GM10847 (cell line): ENCODE data around the gene GPC6.

Experiments
- POLR2A ChIP-seq: IDR thresholded peaks from 2 replicates; pipeline ENCODE4 v1.6.1; 2011; ENCODE audit not compliant: insufficient read length; ENCODE audit errors: extremely low read depth

The GPC6 gene

DNA sequence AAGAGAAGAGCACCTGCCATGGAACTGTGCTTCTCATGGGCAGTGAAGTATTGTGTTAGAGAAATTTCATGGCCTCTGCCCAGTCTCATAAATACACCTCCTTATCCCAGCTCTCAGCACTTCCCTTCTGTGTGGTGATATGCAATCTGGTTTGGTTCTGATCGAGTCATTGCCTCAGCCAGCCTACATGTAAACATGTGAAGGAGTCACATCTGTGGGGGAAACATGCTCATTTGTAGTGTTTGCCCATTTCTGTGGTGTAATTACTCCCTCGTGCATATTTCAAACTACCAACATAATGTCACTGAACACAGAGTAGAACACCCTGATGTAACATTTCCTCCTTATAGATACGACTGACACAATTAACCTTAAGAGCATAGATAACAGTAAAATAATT is 1069.9 kb downstream of the GPC6 start:
- TF ChIP-seq POLR2A: no peak

DNA sequence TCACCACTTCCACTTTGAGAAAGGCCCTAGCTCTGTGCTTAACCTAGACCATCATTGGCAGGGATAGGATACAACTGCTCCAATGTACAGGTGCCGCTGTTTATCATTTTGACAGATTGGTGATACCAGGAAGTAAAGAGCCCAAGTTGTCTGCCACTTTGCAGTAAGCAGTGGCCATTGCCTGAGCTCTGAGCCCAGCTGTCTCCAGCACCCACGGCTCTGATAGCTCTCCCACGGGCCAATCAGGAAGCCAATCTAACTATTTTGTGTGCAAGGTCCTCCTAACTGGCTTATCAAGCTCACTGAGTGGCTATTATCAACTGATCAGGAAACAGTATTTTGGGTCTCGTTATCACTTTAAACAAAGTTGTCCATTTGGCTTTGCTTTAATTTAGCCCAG is 1071.7 kb downstream of the GPC6 start:
- TF ChIP-seq POLR2A: no peak

DNA sequence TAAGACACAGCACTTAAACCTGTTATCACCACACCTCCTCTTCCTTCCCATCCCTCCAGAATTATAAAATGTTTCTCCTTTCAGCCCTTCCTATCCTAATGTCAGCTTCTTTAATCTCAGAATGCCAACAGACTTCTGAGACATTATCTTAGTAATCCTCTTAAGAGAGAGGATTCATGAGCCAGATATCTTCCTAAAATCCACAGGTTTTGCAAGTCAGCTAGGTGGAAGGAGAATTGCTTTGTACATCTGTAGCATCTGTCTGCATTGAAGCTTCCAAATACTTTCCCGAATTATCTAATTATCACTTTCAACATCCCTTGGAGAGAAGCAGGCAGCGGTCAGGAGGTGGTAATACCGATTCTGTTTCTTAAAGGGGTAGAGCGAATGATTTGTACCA is 1073.8 kb downstream of the GPC6 start:
- no peak for TF ChIP-seq POLR2A

DNA sequence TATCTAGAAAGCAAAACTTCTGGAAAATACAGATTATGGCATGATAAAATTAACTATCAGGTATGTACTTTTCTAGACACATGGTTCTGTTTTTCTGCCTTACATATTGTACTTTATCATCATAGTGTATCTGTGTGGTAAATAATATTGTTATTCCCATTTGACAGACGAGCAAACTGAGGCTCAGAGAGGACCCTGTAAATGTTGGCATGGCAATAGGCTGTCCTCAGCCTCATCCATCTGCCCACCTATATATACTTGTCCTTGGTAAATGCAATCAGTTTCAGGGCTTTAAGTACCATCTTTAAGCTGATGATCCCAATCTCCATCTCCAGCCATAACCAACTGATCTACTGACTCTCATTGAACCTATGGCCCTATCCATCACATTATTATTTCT is 1074.9 kb downstream of the GPC6 start:
- no peak for TF ChIP-seq POLR2A

DNA sequence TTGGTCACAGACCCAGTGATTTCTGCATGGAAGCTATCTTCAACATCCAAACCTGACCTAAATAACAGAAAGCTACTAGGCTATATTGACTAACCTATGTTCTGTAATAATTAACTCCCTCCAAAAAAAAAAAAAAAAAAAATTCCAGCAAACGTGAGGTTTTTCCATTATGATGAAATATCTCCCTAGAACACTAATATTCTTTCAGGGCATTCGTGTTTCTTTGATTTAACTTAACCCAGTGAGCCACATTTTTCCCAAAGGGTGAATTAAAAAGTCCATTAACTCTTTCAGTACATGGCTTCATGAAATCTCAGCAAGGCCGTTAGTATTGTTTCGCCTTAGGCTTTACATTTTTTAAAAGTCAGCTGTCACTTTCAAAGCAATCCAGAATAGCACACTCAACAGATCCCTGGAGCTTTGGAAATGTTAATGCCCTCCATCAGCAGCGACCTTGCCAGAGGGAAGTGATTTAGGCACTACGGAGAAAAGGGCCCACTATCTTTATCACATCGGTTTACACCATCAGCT is 1077.1 kb downstream of the GPC6 start:
- TF ChIP-seq POLR2A: no peak

DNA sequence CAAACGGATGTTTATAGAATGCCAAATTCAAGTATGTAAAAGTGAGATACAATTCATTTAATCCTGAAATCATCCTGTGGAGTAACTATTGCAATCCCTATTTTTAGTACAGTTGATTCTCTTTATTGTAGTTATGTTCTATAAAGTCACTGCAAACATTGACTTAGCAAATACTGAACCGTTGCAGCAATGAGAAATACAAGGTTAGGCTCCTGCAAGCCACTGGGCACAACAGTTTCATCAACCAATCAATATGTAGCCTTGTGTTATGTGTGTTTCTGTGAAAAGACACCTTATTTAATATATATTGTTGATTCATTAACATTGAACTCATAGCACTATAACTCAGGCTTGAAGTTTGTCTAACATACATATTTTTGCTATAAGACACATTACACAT is 1078.4 kb downstream of the GPC6 start:
- no peak for TF ChIP-seq POLR2A

DNA sequence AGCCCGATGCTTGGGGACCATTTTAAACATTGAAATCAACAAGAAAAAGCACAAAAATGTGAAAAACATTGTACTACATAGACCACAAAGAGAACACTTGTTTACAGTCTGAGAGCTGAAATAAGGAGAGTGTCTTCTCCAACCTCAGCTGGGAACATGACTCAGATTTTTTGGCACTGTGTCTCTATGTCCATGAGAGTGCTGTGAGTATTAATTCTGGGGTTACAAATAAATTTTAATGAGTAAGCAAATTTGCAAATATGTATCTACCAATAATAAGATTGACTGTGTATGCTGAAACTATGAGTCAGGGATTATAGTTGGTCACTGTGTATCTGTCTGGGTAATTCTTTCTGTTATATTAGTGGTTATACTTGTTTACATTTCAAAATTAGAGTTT is 1078.9 kb downstream of the GPC6 start:
- TF ChIP-seq POLR2A: no peak

DNA sequence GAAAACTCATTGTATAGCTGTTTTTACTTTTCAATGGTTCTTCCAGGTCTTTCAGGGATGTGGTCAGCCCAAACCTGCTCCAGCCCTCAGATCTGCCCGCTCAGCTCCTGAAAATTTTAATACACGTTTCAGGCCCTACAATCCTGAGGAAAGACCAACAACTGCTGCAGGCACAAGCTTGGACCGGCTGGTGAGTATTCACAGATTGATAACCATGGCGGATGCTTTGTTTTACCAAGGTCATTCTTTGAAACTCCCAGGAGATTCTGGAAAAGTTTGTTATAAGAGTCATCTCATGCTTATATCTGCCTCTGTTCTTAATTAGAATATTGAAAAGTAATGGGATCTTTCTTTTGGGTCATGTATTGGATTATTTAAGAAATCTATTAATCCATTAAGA is 1079.3 kb downstream of the GPC6 start:
- no peak for TF ChIP-seq POLR2A

DNA sequence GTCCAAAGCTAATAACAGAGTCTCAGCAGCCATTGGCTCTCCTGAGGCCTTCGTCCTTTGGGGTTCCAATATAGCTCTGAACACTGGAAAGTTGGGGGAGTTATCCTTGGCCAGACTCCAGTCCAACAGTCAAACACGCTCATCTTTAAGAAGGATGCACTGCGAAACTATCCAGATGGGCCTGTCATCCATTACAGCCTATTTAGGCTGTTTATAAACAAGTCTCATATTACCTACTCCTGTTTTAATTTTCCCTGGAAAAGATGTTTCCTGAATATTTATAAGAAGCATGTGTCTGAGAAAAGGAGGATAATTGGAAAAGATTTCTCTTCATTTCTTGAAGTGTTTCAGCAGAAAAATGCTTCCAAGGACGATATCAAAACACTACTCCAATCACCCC is 1082.2 kb downstream of the GPC6 start:
- no peak for TF ChIP-seq POLR2A

DNA sequence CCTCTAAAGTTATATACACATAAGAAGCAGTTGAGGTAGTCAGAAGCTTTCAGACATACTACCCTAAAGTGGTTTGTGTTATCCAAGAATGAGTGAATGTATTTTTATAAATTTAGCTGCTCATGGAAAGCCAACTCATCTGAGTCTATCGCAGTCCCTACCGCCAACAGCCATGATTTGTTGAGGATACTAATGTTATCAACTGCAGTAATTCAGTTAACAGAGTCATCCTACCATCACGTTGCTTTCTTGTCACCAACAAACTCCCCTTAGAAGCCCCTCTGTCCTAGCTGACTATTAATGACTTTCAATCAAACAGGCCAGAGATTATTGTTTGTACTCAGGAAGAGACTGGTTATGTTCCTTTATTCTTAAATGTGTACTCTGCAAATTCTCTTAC is 1083.0 kb downstream of the GPC6 start:
- no peak for TF ChIP-seq POLR2A

DNA sequence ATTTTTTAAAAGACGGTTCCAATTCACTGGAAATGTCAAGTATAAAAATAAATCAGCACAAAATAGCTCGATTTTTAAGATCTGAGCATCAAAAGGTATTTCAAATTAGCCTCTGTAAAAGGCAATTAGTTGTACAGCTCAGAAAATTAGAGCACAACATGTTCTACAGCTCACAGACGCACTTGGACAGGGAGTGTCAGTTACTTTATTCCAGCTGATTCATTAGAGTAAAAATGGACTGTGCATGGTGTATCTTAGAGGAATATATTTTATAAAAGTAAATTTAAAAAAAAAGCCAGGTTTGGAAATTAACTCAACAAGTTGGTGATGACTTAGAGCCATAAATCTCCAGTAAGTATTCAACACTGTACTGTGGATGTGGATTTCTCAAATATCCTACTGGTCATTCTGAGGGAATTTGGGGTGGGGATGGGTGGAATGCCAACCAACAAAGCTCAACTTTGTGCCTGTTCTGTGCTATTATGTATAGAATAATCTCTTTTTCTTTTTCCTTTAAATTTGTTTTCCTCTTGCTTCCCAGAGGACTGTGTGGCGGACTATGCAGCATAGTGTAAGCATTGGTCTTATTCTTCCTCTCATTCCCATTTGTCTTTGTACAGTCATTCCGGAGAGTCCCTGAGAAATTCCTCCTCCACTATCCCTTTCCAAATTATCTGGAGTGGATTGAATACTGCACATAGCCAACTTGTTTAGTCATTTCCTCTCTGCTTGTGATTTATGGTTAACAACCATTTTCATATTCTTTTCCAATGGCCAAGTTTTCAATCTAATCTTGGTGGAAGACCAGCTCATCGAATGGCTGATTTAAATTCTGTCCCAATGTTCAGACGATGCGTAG is 1083.6 kb downstream of the GPC6 start:
- TF ChIP-seq POLR2A: no peak

DNA sequence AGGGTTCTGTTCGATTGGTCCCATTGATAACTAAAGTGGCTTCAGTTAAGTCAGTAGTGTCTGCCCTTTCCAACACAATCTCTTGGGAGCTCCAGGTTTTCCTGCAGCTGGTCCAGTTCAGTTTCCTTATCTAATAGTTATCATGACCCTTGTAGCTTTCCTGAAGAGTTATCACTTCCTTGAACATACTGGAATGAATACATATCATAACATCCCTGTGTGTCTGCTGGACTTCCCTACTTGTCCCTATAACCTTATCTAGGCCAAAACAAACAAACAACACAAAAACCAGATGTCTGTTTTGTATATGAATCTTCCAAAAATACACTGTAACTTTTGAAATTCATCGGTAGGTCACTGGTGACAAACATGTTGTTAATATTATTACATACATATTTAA is 1085.3 kb downstream of the GPC6 start:
- TF ChIP-seq POLR2A: no peak

DNA sequence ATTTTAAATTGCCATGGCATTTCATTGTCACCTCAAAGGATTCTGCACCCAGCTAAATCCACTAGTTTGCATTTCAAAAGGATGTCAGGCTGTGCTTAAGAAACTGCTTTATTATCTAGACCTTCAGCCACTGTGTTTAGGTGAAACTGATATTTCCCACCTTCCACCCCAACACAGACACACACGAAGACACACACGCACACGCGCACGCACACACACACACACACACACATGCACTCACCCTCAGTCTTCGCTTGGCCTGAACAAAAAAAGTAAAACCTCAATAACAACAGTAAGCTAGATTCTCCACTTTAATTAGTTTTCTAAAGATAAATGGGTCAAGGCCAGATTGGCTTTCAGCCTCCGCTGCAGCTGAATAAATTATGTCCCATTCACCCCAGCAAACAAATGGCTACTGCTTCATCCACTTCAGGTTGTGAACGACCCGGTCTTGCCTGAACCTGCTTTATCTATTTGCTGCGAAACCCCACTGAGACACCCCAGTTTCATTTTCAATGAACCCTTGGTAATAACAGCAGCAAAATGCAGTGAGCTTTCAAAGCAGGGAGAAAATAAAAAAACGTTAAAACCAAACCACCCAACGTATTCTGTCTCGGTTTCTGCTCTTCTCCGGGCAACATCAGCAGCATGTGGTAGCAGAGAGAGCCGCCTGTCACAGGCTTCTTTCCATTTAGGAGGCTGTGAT is 1086.1 kb downstream of the GPC6 start:
- TF ChIP-seq POLR2A: no peak

DNA sequence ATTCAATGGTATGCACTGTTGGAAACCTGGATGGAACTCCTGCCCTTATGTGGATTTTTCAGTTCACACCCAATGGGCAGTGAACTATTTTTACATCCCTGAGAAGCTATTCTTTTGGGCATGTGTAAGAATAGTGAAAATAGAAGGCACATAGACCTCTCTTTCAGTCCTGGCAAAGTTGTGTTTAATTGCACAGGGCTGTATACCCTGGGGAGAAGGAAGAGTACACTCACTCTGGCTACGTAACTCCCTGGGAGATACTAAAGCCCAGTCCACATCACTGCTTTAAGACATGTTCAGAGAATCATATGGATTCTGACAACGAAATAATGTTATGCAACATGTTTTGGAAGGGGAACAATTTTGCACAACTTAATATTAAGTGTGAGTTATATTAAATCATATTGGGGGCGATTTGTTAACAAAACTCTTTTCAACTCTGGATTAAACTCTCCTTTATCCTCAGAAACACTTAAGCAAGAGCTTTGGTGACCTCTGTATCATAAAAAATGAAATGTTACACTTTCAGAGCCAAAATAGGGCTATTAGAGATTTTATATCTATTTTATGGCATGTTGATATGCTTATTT is 1086.8 kb downstream of the GPC6 start:
- no peak for TF ChIP-seq POLR2A

DNA sequence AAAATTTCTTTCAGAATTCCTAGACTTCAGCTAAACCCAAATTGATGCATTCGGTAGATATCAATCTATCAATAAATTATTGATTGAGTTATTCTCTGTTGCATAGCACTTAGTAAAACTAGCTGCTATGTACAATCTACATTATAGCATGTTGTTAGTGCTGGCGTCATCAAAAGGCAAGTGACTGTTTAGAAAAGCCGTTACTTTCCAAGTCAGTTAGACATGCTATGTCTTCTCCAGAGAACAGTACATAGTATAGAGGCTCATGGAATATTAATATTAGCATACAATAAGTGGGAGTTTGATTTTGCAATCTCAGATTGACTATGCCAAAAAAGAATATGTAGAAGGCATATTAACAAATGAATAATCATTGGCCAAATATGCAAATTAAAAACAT is 1087.3 kb downstream of the GPC6 start:
- no peak for TF ChIP-seq POLR2A

DNA sequence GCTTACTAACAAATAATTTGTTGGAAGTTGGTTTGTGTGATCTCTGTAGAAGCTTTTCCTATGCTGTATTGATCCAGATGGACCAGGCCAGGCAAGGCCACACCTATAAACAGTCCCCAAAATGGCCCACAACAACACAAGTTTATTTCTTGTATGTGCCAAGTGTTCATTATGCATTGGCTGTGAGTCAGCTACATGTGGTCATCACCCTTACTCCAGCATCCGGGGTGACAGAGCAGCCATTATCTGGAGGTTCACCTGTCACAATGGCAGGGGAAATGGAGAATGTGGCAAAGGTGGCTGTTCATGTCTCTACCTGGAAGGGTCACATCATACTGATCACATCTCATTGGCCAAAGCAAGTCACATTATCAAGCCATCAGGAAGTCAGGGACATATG is 1088.6 kb downstream of the GPC6 start:
- no peak for TF ChIP-seq POLR2A
